ENCODE results near the gene RNF111.
"Not testable (repeated sequence)": the region's sequence is repeated elsewhere in the genome, so short reads cannot be mapped to it uniquely, and the experiment has no call there.

The RNF111 gene

DNA sequence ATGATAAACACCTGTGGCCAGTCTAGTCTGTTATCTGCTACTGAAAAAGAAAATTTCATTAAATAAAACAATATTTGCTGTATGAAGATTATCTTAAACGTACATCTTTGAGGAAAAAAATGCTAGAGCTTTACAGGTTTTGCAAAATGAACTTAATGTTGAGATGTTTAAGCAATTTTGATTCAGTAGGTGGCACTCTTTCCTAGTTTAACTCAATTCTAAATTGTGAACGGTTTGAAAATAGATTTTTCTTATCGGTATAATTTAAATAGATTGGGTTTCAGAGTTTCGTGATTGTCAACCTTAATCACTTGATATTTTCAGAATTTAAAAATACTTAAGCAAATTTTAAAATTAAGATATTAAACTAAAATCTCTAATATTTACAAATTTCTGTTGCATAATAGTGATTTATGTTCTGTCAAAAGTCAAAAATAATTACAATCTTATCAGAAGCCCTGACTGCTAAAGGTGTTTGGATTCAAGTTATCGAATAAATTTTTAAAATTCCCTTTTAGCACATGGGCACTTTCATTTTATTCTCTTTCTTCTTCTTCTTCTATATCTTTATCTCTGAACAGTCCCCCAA, 7.0 kb upstream of the RNF111 start:
- Histone ChIP-seq H3K4me1 (ENCODE audit: control insufficient read depth, insufficient read depth, low read length) (no peaks in the 10 kb centered on the region), H3K9me3 (ENCODE audit: control insufficient read depth, insufficient read depth, low read length) (no peaks in the 10 kb centered on the region), H3K9ac (ENCODE audit: low read depth, low read length) (no peak overlapping the region), H3K36me3 (ENCODE audit: control insufficient read depth, insufficient read depth, low read length) (no peaks in the 10 kb centered on the region), H3K4me3 (ENCODE audit: low read depth, low read length) (no peak overlapping the region), H3K27me3 (ENCODE audit: control insufficient read depth, insufficient read depth, low read length) (no peaks in the 10 kb centered on the region)

DNA sequence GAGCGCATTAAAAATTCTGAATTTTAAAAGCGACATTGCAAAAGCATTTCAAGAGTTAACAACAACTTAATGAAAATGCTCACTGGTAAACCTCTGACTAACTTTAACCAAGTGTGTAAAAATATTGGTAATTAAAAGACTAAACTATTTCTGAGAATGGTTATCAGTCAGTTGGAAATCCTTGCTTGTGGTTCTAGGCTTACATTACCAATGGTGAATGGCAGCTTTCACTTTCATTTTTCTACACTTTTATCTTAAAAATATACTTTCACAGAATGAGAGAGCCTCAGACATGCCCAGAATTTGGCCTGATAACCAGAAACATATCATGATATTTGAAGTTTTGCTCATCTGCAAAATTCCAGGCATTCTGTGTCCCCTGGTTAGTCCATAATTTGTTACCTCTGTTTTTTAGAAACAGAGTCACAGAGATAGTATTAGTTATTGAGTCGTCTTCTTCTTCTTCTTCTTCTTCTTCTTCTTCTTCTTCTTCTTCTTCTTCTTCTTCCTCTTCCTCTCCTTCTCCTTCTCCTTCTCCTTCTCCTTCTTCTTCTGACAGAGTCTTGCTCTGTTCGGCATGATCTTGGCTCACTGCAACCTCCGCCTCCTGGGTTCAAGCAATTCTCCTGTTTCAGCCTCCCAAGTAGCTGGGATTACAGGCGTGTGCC, 5.5 kb upstream of the RNF111 start:
- Histone ChIP-seq H3K9me3 (ENCODE audit: control insufficient read depth, insufficient read depth, low read length) (no peaks in the 10 kb centered on the region), H3K9ac (ENCODE audit: low read depth, low read length) (no peak overlapping the region), H3K4me1 (ENCODE audit: control insufficient read depth, insufficient read depth, low read length) (peaks cover 1% of the 10 kb centered on the region), H3K36me3 (ENCODE audit: control insufficient read depth, insufficient read depth, low read length) (no peaks in the 10 kb centered on the region), H3K4me3 (ENCODE audit: low read depth, low read length) (no peak overlapping the region), H3K27me3 (ENCODE audit: control insufficient read depth, insufficient read depth, low read length) (no peaks in the 10 kb centered on the region)

DNA sequence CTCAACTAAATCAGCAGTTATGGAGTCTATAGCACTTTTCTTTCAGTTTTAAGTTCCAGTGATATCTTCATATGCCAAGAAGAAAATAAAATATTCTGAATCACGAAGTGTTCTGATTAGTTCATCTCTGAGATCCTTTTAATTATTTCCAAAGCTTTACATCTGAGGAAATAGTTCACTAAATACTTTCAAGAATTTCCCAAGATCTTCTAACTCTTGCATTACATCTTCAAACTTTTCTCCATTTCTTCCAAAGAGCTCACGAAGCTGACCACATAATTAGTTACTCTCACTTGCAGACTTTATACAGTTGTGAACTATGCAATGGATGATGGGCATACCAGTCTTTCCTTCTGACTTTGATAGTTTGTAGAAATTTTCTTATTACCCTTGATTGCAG, 4.2 kb upstream of the RNF111 start:
- H3K9me3 ChIP-seq (ENCODE audit: control insufficient read depth, insufficient read depth, low read length): no peaks in the 10 kb centered on the region
- H3K36me3 ChIP-seq (ENCODE audit: control insufficient read depth, insufficient read depth, low read length): no peaks in the 10 kb centered on the region
- H3K4me3 ChIP-seq (ENCODE audit: low read depth, low read length): no peak overlapping the region
- H3K4me1 ChIP-seq (ENCODE audit: control insufficient read depth, insufficient read depth, low read length): peaks cover 3% of the 10 kb centered on the region
- no peaks in the 10 kb centered on the region for H3K27me3 ChIP-seq (ENCODE audit: control insufficient read depth, insufficient read depth, low read length)
- no peak overlapping the region for H3K9ac ChIP-seq (ENCODE audit: low read depth, low read length)

DNA sequence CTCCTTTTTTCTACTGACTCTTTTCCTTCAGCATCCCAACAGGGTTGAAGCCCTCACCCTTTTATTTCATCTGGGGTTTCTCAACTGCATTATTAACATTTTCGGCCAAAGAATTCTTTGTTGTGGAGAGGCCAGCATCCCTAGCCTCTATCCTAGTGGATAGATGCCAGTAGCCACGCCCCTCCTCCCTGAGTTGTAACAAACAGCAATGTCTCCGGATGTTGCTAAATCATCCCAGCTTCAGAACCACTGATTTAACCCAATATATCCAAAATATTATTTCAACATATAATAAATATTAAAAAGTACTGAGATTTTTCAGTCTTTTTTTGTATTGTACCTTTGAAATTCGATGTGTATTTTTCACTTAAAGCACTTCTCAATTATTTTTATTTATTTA, 2.0 kb upstream of the RNF111 start:
- Histone ChIP-seq H3K4me3 (ENCODE audit: low read depth, low read length) (no peak overlapping the region), H3K27me3 (ENCODE audit: control insufficient read depth, insufficient read depth, low read length) (no peaks in the 10 kb centered on the region), H3K9ac (ENCODE audit: low read depth, low read length) (no peak overlapping the region), H3K9me3 (ENCODE audit: control insufficient read depth, insufficient read depth, low read length) (no peaks in the 10 kb centered on the region), H3K4me1 (ENCODE audit: control insufficient read depth, insufficient read depth, low read length) (peaks cover 3% of the 10 kb centered on the region), H3K36me3 (ENCODE audit: control insufficient read depth, insufficient read depth, low read length) (no peaks in the 10 kb centered on the region)

DNA sequence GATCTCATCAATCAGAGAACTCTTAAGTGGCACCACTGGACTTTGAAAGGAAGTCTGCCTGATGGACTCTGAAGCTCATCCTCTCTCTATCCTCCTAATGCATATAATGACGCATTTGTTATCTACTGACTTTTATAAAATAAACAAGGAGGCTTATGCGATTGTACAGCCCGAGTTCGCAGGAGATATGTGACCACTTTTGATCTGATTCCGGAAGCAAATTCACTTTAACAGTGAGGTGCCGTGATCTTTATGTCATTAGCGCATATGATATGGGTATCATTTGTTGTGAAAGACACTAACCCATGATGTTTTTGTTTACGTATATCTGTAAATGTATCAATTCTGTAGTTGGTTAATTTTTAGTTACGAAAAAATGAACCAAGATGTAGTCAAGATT, 427 bp upstream of the RNF111 start:
- Histone ChIP-seq H3K4me3 (ENCODE audit: low read depth, low read length) (peak overlapping the region; percentile 89), H3K27me3 (ENCODE audit: control insufficient read depth, insufficient read depth, low read length) (no peaks in the 10 kb centered on the region), H3K9me3 (ENCODE audit: control insufficient read depth, insufficient read depth, low read length) (no peaks in the 10 kb centered on the region), H3K36me3 (ENCODE audit: control insufficient read depth, insufficient read depth, low read length) (no peaks in the 10 kb centered on the region), H3K4me1 (ENCODE audit: control insufficient read depth, insufficient read depth, low read length) (peaks cover 3% of the 10 kb centered on the region), H3K9ac (ENCODE audit: low read depth, low read length) (no peak overlapping the region)

DNA sequence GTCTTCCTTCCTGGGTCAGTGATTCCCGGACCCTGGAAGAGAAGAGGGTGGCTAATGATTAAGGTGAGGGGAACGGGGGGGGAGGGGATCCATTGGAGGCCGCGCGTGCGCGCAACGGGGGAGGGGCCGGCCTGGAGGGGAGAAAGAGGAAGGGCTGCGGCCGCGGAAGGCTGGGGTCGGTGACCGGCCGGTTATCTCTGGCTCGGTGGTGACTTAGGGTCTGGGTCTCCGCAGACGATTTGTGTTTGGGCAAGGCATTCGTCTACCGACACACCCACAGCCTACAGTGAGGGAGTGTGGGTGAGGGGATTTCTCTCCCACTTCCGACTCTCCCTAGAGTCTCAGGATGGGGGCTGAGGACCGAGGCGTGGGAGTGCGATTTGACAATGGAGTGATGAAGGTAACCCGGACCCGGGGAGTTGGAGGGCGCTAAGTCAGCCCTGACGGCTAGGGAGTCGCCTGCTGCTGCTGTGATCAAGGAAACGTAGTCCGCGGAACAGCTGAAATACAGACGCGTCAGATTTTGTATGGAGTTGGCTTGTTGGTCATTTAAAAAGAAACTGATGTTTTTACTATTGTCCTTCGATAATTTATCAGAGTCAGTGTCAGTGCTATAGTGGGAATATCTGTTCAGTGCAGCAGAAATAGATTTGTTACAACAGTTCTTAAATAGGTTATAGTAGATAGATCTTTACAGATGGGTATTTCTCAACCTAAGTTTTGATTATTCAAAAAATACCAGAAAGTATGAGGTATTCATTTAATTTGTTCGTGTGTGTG, 733 bp downstream of the RNF111 start:
- Histone ChIP-seq H3K4me1 (ENCODE audit: control insufficient read depth, insufficient read depth, low read length) (peaks cover 3% of the 10 kb centered on the region), H3K36me3 (ENCODE audit: control insufficient read depth, insufficient read depth, low read length) (no peaks in the 10 kb centered on the region), H3K9ac (ENCODE audit: low read depth, low read length) (peak overlapping the region; percentile 76), H3K4me3 (ENCODE audit: low read depth, low read length) (peak overlapping the region; percentile 89), H3K9me3 (ENCODE audit: control insufficient read depth, insufficient read depth, low read length) (no peaks in the 10 kb centered on the region), H3K27me3 (ENCODE audit: control insufficient read depth, insufficient read depth, low read length) (no peaks in the 10 kb centered on the region)

DNA sequence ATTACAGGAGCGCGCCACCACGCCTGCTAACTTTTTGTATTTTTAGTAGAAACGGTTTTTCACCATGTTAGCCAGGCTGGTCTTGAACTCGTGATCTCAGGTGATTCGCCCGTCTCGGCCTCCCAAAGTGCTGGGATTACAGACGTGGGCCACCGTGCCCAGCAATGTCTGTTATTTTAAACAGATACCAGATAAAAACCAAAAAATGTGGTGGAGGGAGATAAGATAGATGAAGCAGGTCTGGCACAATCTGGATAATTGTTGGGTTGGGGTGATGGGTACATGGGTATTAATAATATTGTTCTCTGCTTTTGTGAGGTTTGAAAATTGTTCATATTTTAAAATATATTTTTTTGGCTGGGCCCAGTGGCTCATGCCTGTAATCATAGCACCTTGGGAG, 4.7 kb downstream of the RNF111 start:
- Histone ChIP-seq H3K27me3 (ENCODE audit: control insufficient read depth, insufficient read depth, low read length) (no peaks in the 10 kb centered on the region), H3K4me3 (ENCODE audit: low read depth, low read length) (no peak overlapping the region), H3K9ac (ENCODE audit: low read depth, low read length) (no peak overlapping the region), H3K4me1 (ENCODE audit: control insufficient read depth, insufficient read depth, low read length) (no peaks in the 10 kb centered on the region), H3K9me3 (ENCODE audit: control insufficient read depth, insufficient read depth, low read length) (no peaks in the 10 kb centered on the region), H3K36me3 (ENCODE audit: control insufficient read depth, insufficient read depth, low read length) (no peaks in the 10 kb centered on the region)

DNA sequence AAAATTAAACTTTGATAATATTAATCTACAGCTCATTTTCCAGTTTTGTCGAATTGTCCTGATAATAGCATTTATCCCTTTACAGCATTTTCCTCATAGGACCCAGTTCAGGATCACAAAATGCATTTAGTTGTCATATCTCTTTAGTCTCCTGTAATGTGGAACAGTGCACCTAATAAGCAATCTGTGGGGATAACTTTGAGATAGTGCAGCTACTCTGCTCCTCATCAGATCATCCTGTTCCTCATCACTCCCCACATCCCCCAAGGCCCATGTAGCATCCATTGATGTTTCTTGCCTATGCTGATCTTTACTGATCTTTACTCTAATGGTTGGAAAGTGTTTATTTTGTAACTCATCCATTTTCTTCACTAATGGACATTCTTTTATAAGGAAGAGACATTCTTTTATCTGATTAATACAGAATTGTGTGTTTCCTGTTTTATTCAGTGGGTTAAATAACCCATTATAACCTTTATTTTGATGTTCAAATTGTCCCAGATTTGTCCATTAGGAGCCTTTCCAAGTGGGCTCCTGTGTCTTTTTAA, 7.5 kb downstream of the RNF111 start:
- no peaks in the 10 kb centered on the region for H3K36me3 ChIP-seq (ENCODE audit: control insufficient read depth, insufficient read depth, low read length)
- H3K4me1 ChIP-seq (ENCODE audit: control insufficient read depth, insufficient read depth, low read length): no peaks in the 10 kb centered on the region

DNA sequence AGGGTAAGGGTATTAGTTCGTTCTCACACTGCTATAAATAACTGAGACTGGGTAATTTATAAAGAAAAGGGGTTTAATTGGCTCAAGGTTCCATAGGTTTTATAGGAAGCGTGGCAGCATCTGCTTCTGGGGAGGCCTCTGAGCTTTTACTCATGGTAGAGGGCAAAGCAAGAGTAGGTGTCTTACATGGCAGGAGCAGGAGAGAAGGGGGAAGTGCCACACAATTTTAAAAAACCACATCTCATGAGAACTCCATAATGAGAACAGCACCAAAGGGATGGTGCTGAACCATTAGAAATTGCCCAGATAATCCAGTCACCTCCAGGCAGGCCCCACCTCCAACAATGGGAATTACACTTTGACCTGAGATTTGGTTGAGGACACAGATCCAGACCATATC, 12.2 kb downstream of the RNF111 start:
- Histone ChIP-seq H3K27me3 (ENCODE audit: control insufficient read depth, insufficient read depth, low read length) (no peaks in the 10 kb centered on the region), H3K4me1 (ENCODE audit: control insufficient read depth, insufficient read depth, low read length) (no peaks in the 10 kb centered on the region), H3K36me3 (ENCODE audit: control insufficient read depth, insufficient read depth, low read length) (no peaks in the 10 kb centered on the region), H3K9ac (ENCODE audit: low read depth, low read length) (no peak overlapping the region), H3K4me3 (ENCODE audit: low read depth, low read length) (no peak overlapping the region), H3K9me3 (ENCODE audit: control insufficient read depth, insufficient read depth, low read length) (no peaks in the 10 kb centered on the region)

More for the DNA sequence above, 7.5 kb downstream of the RNF111 start:
- H3K27me3 ChIP-seq (ENCODE audit: control insufficient read depth, insufficient read depth, low read length): no peaks in the 10 kb centered on the region
- no peak overlapping the region for H3K9ac ChIP-seq (ENCODE audit: low read depth, low read length)
- no peak overlapping the region for H3K4me3 ChIP-seq (ENCODE audit: low read depth, low read length)
- no peaks in the 10 kb centered on the region for H3K9me3 ChIP-seq (ENCODE audit: control insufficient read depth, insufficient read depth, low read length)

DNA sequence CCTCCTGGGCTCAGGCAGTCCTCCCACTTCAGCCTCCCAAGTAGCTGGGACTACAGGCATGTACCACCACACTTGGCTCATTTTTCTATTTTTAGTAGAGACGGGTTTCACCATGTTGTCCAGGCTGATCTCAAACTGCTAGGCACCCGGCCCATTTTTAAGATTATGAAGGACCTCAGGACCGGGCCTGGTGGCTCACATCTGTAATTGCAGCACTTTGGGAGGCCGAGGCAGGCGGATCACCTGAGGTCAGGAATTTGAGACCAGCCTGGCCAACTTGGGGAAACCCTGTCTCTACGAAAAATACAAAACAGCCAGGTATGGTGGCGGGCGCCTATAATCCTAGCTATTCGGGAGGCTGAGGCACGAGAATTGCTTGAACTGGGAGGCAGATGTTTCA, 12.8 kb downstream of the RNF111 start:
- not testable (repeated sequence) for H3K27me3 ChIP-seq (ENCODE audit: control insufficient read depth, insufficient read depth, low read length); H3K9ac ChIP-seq (ENCODE audit: low read depth, low read length); H3K9me3 ChIP-seq (ENCODE audit: control insufficient read depth, insufficient read depth, low read length); H3K36me3 ChIP-seq (ENCODE audit: control insufficient read depth, insufficient read depth, low read length); H3K4me1 ChIP-seq (ENCODE audit: control insufficient read depth, insufficient read depth, low read length); H3K4me3 ChIP-seq (ENCODE audit: low read depth, low read length)

DNA sequence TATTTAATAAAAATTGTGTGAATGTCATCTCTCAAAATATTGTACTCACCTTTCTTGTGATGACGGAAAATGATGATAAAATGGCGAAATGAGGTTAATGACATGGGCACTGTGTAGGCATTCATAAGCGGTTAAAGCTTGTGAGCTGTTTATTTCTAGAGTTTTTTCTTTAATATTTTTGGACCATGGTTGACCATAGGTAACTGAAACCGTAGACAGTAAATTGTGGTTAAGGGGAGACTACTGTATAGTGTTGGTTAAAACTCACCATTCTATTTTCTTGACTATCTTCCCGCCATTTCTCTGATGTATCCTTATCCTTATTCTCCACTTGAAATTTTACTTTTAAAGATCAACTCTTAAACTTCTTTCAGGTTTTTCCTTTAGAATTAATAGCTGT, 14.5 kb downstream of the RNF111 start:
- Histone ChIP-seq H3K9ac (ENCODE audit: low read depth, low read length) (no peak overlapping the region), H3K4me3 (ENCODE audit: low read depth, low read length) (no peak overlapping the region), H3K27me3 (ENCODE audit: control insufficient read depth, insufficient read depth, low read length) (no peaks in the 10 kb centered on the region), H3K4me1 (ENCODE audit: control insufficient read depth, insufficient read depth, low read length) (no peaks in the 10 kb centered on the region), H3K36me3 (ENCODE audit: control insufficient read depth, insufficient read depth, low read length) (no peaks in the 10 kb centered on the region), H3K9me3 (ENCODE audit: control insufficient read depth, insufficient read depth, low read length) (no peaks in the 10 kb centered on the region)

DNA sequence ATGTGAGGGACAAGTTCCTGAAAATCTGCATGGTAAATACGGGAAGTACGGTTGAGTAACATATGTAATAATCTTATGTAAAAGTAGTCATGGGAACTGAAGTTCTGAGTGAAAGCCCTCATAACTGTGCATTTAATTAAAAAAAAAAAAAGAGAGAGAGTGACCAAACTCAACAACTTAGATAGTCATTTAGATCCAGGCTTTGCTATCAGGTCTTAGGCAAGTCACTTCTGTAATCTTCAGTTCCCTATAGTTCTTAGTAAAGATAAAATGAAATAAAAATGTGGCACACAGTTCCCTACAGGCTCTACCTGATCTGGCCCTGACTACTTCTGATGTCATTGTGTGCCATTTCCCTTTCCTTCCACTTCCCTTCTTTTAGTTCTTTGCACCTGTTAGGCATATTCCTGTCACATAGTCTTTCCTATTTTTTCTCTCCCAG, 15.0 kb downstream of the RNF111 start:
- no peaks in the 10 kb centered on the region for H3K36me3 ChIP-seq (ENCODE audit: control insufficient read depth, insufficient read depth, low read length)
- no peaks in the 10 kb centered on the region for H3K9me3 ChIP-seq (ENCODE audit: control insufficient read depth, insufficient read depth, low read length)
- H3K4me3 ChIP-seq (ENCODE audit: low read depth, low read length): no peak overlapping the region
- H3K4me1 ChIP-seq (ENCODE audit: control insufficient read depth, insufficient read depth, low read length): no peaks in the 10 kb centered on the region
- H3K27me3 ChIP-seq (ENCODE audit: control insufficient read depth, insufficient read depth, low read length): no peaks in the 10 kb centered on the region
- no peak overlapping the region for H3K9ac ChIP-seq (ENCODE audit: low read depth, low read length)

All from iPS-15b (cell line).